Measurements from ENCODE around the gene SRSF3. TPM values are rescaled to one million over a fixed set of nuclear protein-coding genes. Genes with fewer than 3 reads are reported as not detected.

SRSF3 gene
- total and polyA plus RNA-seq, 2 experiments from 2014 or later = 135 to 192 TPM

DNA sequence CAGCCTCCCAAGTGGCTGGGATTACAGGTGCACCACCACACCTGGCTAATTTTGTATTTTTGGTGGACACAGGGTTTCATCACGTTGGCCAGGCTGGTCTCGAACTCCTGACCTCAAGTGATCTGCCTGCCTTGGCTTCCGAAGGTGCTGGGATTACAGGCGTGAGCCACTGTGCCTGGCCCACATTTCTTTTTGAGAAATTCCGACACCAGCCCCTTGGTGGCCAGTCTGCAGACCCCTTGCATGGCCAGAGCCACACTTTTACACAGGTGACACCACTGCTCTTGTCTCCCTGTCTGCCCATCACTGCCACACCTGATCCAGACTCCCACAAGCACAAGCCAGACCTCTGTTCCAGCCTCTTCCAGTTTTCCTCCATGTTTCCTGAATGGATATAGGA lies 33.0 kb downstream of the SRSF3 start:
- no peak for DNase-seq (ENCODE audit: low spot score)
- H3K4me3 ChIP-seq = no peak overlapping the region
- H3K4me2 ChIP-seq = no peak overlapping the region
- H3K79me2 ChIP-seq = no peaks in the 10 kb centered on the region
- no peaks in the 10 kb centered on the region for H3K27me3 ChIP-seq
- no peaks in the 10 kb centered on the region for H4K20me1 ChIP-seq (ENCODE audit: insufficient read depth, poor library complexity, severe bottlenecking)
- no peak for TF ChIP-seq EZH2 (IDR thresholded peaks at IDR 0.05; ENCODE audit: borderline replicate concordance)
- no peak for TF ChIP-seq CTCF (IDR thresholded peaks at IDR 0.05; ENCODE audit: poor library complexity)
- no peak for TF ChIP-seq EZH2phosphoT487 (IDR thresholded peaks at IDR 0.05; ENCODE audit: low read depth, severe bottlenecking, unreplicated experiment)
- H3K36me3 ChIP-seq (replicated peaks; ENCODE audit: insufficient read depth, low read depth) = no peaks in the 10 kb centered on the region
- no peaks in the 10 kb centered on the region for H3K9me2 ChIP-seq (replicated peaks; ENCODE audit: insufficient read depth)
- peaks cover 15% of the 10 kb centered on the region for H3K4me1 ChIP-seq (ENCODE audit: insufficient read depth)
- WGBS (ENCODE audit: low lambda C conversion rate, missing lambda C conversion rate) = 98% methylated on average over 5 of the region's 5 CpGs
- no peak overlapping the region for H3K27ac ChIP-seq
- no peaks in the 10 kb centered on the region for H3K9me3 ChIP-seq (ENCODE audit: low read depth)
- H2AFZ ChIP-seq = no peak overlapping the region

GRCh38 chr6:36627801-36628246 lies 33.7 kb downstream of the SRSF3 start:
- H3K9me3 ChIP-seq (ENCODE audit: low read depth) = no peaks in the 10 kb centered on the region
- DNase-seq (ENCODE audit: low spot score) = peak; percentile 66
- no peaks in the 10 kb centered on the region for H3K27me3 ChIP-seq
- no peaks in the 10 kb centered on the region for H4K20me1 ChIP-seq (ENCODE audit: insufficient read depth, poor library complexity, severe bottlenecking)
- H3K4me3 ChIP-seq = no peak overlapping the region
- H3K9me2 ChIP-seq (replicated peaks; ENCODE audit: insufficient read depth) = no peaks in the 10 kb centered on the region
- TF ChIP-seq CTCF (IDR thresholded peaks at IDR 0.05; ENCODE audit: poor library complexity) = no peak
- no peak for TF ChIP-seq EZH2 (IDR thresholded peaks at IDR 0.05; ENCODE audit: borderline replicate concordance)
- no peak for TF ChIP-seq EZH2phosphoT487 (IDR thresholded peaks at IDR 0.05; ENCODE audit: low read depth, severe bottlenecking, unreplicated experiment)
- no peak overlapping the region for H2AFZ ChIP-seq
- H3K36me3 ChIP-seq (replicated peaks; ENCODE audit: insufficient read depth, low read depth) = no peaks in the 10 kb centered on the region
- 56% methylated on average over 4 of the region's 4 CpGs for WGBS (ENCODE audit: low lambda C conversion rate, missing lambda C conversion rate)
- peaks cover 15% of the 10 kb centered on the region for H3K4me1 ChIP-seq (ENCODE audit: insufficient read depth)
- no peak overlapping the region for H3K4me2 ChIP-seq
- no peak overlapping the region for H3K27ac ChIP-seq
- no peaks in the 10 kb centered on the region for H3K79me2 ChIP-seq

DNA sequence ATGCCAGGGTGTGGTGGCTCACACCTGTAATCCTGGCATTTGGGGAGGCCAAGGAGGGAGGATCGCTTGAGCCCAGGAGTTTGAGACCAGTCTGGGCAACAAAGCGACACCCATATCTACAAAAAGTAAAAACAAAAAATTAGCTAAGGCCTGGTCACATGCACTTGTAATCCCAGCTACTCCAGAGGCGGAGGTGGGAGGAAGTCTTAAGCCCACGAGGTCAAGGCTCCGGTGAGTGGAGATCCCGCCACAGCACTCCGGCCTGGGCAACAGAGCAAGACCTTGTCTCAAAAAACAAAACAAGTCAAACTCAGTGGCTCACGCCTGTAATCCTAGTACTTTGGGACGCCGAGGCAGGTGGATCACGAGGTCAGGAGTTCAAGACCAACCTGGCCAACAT lies 35.6 kb downstream of the SRSF3 start:
- WGBS (ENCODE audit: low lambda C conversion rate, missing lambda C conversion rate) = 92% methylated on average over 11 of the region's 11 CpGs
- Histone ChIP-seq H3K9me2 (replicated peaks; ENCODE audit: insufficient read depth) (no peaks in the 10 kb centered on the region), H3K27me3 (no peaks in the 10 kb centered on the region), H2AFZ (no peak overlapping the region), H3K4me3 (no peak overlapping the region), H3K9me3 (ENCODE audit: low read depth) (no peaks in the 10 kb centered on the region), H3K27ac (no peak overlapping the region), H4K20me1 (ENCODE audit: insufficient read depth, poor library complexity, severe bottlenecking) (no peaks in the 10 kb centered on the region), H3K4me2 (no peak overlapping the region), H3K36me3 (replicated peaks; ENCODE audit: insufficient read depth, low read depth) (no peaks in the 10 kb centered on the region), H3K4me1 (ENCODE audit: insufficient read depth) (peaks cover 18% of the 10 kb centered on the region), H3K79me2 (no peaks in the 10 kb centered on the region)
- no peak for DNase-seq (ENCODE audit: low spot score)
- no peak for TF ChIP-seq EZH2phosphoT487 (IDR thresholded peaks at IDR 0.05; ENCODE audit: low read depth, severe bottlenecking, unreplicated experiment)
- no peak for TF ChIP-seq EZH2 (IDR thresholded peaks at IDR 0.05; ENCODE audit: borderline replicate concordance)
- TF ChIP-seq CTCF (IDR thresholded peaks at IDR 0.05; ENCODE audit: poor library complexity) = no peak

Data from hepatocyte (in vitro differentiated cells).